H1 (cell line): Measurements from ENCODE around the gene SLC52A3.
A peak's percentile ranks its signal among the peaks of the same experiment; 100 is the strongest.

Source experiments
- CTCF ChIP-seq, 3 experiments: IDR thresholded peaks; 1 replicate in 2 of 3; 2 replicates in 1 of 3; pipeline versions ENCODE4 v1.5.1 to v1.6.1; 2011; ENCODE audit warnings: low read length in 3 of 3, mild to moderate bottlenecking in 3 of 3, inconsistent platforms in 2 of 3, low read depth in 1 of 3, moderate library complexity in 1 of 3; ENCODE audit not compliant: insufficient read depth in 1 of 3; ENCODE audit errors: control extremely low read depth in 1 of 3
- EGR1 ChIP-seq: IDR thresholded peaks from 2 replicates; pipeline ENCODE4 v1.6.1; 2011; ENCODE audit warnings: low read depth, low read length, borderline replicate concordance
- EZH2 ChIP-seq: fragments of 200-600 bp; sonication (generic); IDR thresholded peaks from 2 replicates; pipeline ENCODE4 v1.7.1; 2012; ENCODE audit warnings: low read depth, mild to moderate bottlenecking, moderate library complexity, low read length, inconsistent platforms; ENCODE audit not compliant: severe bottlenecking
- NANOG ChIP-seq: IDR thresholded peaks from 2 replicates; pipeline ENCODE4 v1.6.1; 2011; ENCODE audit warnings: low read length, low read depth, mild to moderate bottlenecking, inconsistent platforms; ENCODE audit not compliant: insufficient read depth, poor library complexity, severe bottlenecking
- POLR2A ChIP-seq, 2 experiments: IDR thresholded peaks; 1 replicate in 1 of 2; 2 replicates in 1 of 2; pipeline ENCODE4 v1.6.1; 2011; ENCODE audit warnings: low read depth in 2 of 2, low read length in 2 of 2, mild to moderate bottlenecking in 2 of 2; ENCODE audit errors: control extremely low read depth in 1 of 2
- SP2 ChIP-seq: IDR thresholded peaks from 2 replicates; pipeline ENCODE4 v1.6.1; 2012; ENCODE audit warnings: mild to moderate bottlenecking, low read length, inconsistent platforms
- SRF ChIP-seq: IDR thresholded peaks from 2 replicates; pipeline ENCODE4 v1.6.1; 2011; ENCODE audit warnings: mild to moderate bottlenecking, low read depth, low read length, moderate library complexity
- SUZ12 ChIP-seq: fragments of 200-600 bp; sonication (generic); IDR thresholded peaks from 2 replicates; pipeline ENCODE4 v1.6.1; 2012; ENCODE audit warnings: mild to moderate bottlenecking, inconsistent platforms, low read length, moderate library complexity, mixed read lengths
- TAF1 ChIP-seq: IDR thresholded peaks from 2 replicates; pipeline ENCODE4 v1.6.1; 2011; ENCODE audit warnings: mild to moderate bottlenecking, low read depth, low read length

- no peak for TF ChIP-seq TAF1
- no peak for TF ChIP-seq POLR2A (IDR thresholded peaks at IDR 0.05; ENCODE audit: control extremely low read depth in 1 of 2, low read depth in 2 of 2, low read length in 2 of 2)
- peak; percentile 83 to 97 (median 91) for TF ChIP-seq CTCF (IDR thresholded peaks at IDR 0.05; ENCODE audit: control extremely low read depth in 1 of 3, insufficient read depth in 1 of 3, low read depth in 1 of 3, low read length in 3 of 3)
- no peak for TF ChIP-seq SRF
- no peak for TF ChIP-seq SP2
- TF ChIP-seq SUZ12 = no peak
- no peak for TF ChIP-seq EGR1
- no peak for TF ChIP-seq NANOG
- no peak for TF ChIP-seq EZH2
These were observed 47.8 kb upstream of the SLC52A3 start for GRCh38 chr20:815914-816606.
